Esophagus squamous epithelium (tissue), 5 donors: ENCODE measurements around the gene PADI4. TPM values are rescaled to one million over a fixed set of nuclear protein-coding genes. Genes with fewer than 3 reads are reported as not detected.
"Not testable (repeated sequence)": the region's sequence is repeated elsewhere in the genome, so short reads cannot be mapped to it uniquely, and the experiment has no call there.

Experiments used
- DNase-seq: peaks from one replicate; lab custom pipeline; 2025; lab: John Stamatoyannopoulos, UW
- H3K27ac ChIP-seq, 4 donors: fragments of 200-600 bp; sonication (generic); one replicate each; pipeline ENCODE4 v1.5.1; 2016 to 2019; ENCODE audit warnings: mild to moderate bottlenecking in 1 of 4
- H3K27me3 ChIP-seq, 4 donors: fragments of 200-600 bp; sonication (generic); 1 replicate in 3 of 4; 2 replicates in 1 of 4; pipeline versions ENCODE4 v1.5.1 to v1.6.0; 2017 to 2021; ENCODE audit warnings: antibody characterized with exemption in 1 of 4
- H3K36me3 ChIP-seq, 3 donors: fragments of 200-600 bp; sonication (generic); one replicate each; pipeline ENCODE4 v1.5.1; 2016 to 2019
- H3K4me1 ChIP-seq, 3 donors: fragments of 200-600 bp; sonication (generic); one replicate each; pipeline ENCODE4 v1.5.1; 2017 to 2019
- H3K4me3 ChIP-seq, 4 donors: fragments of 200-600 bp; sonication (generic); 1 replicate in 3 of 4; 2 replicates in 1 of 4; pipeline ENCODE4 v1.5.1; 2016 to 2019; ENCODE audit warnings: mild to moderate bottlenecking in 2 of 4, moderate library complexity in 1 of 4
- H3K9me3 ChIP-seq, 3 donors: fragments of 200-600 bp; sonication (generic); one replicate each; pipeline ENCODE4 v1.5.1; 2016 to 2019
- POLR2A ChIP-seq, 4 donors: fragments of 450-650 bp; IDR thresholded peaks; one replicate each; pipeline ENCODE4 v1.6.1; 2017; ENCODE audit warnings: antibody characterized with exemption in 4 of 4, mild to moderate bottlenecking in 4 of 4, moderate library complexity in 3 of 4
- WGBS, 2 donors: methylation state at CpG; one replicate each; pipeline ENCODE4 v1.1.5; 2018; 5-methylcytosine and 5-hydroxymethylcytosine counted together
- intact Hi-C: fragments of 100-400 bp; cut with DNase I; formaldehyde crosslinking; loops from one replicate; pipeline ENCODE4 v1.15.0; 2022
- total RNA-seq, 4 donors: library from RNA; depleted of rRNA; stranded (reverse); fragments of >200 nt; gene quantifications; one replicate each; pipeline ENCODE4 v1.1.0, GENCODE V29; 2016
- TF ChIP-seq, protein P1 (sequence below), 6 experiments: fragments of 450-650 bp in 4 of 6; fragments of 200-600 bp in 2 of 6; sonication (generic) in 2 of 6; IDR thresholded peaks; one replicate each; pipeline ENCODE4 v1.5.1; 2016 to 2019; ENCODE audit warnings: antibody characterized with exemption in 6 of 6, mild to moderate bottlenecking in 4 of 6, moderate library complexity in 4 of 6
- donor health status: DM: yes; HTN: yes; CAD: no.

Gene PADI4
- total RNA-seq, 4 donors from 2014 or later = not detected

- no peak for TF ChIP-seq POLR2A (IDR thresholded peaks at IDR 0.05)
- TF ChIP-seq, protein P1, sequence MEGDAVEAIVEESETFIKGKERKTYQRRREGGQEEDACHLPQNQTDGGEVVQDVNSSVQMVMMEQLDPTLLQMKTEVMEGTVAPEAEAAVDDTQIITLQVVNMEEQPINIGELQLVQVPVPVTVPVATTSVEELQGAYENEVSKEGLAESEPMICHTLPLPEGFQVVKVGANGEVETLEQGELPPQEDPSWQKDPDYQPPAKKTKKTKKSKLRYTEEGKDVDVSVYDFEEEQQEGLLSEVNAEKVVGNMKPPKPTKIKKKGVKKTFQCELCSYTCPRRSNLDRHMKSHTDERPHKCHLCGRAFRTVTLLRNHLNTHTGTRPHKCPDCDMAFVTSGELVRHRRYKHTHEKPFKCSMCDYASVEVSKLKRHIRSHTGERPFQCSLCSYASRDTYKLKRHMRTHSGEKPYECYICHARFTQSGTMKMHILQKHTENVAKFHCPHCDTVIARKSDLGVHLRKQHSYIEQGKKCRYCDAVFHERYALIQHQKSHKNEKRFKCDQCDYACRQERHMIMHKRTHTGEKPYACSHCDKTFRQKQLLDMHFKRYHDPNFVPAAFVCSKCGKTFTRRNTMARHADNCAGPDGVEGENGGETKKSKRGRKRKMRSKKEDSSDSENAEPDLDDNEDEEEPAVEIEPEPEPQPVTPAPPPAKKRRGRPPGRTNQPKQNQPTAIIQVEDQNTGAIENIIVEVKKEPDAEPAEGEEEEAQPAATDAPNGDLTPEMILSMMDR (IDR thresholded peaks at IDR 0.05) = no peak
- H3K27ac ChIP-seq = no peak overlapping the region
- H3K4me3 ChIP-seq = no peak overlapping the region
- no peaks in the 10 kb centered on the region for H3K36me3 ChIP-seq
- intact Hi-C loops = no loop called here
- DNase-seq = no peak
- WGBS, 2 donors = no CpG with 5 or more reads among the region's 17 CpGs
- H3K9me3 ChIP-seq = peaks cover 0 to 5% (median 0%) of the 10 kb centered on the region in 3 donors
- no peaks in the 10 kb centered on the region for H3K4me1 ChIP-seq
- H3K27me3 ChIP-seq = peaks cover 0 to 34% (median 0%) of the 10 kb centered on the region in 4 donors
Measured at GRCh38 chr1:17342014-17342441, 34.0 kb downstream of the PADI4 start.

DNA sequence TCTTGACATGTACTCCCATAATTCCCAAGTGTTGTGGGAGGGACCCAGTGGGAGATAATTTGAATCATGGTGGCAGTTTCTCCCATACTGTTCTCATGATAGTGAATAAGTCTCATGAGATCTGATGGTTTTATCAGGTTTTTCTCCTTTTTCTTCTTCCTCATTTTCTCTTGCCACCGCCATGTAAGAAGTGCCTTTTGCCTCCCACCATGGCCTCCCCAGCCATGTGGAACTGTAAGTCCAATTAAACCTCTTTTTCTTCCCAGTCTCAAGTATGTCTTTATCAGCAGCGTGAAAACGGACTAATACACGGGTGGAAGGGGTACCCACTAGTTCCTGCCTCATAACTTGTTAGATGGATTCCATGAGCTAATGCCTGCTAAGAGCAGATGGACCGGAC, 37.5 kb downstream of the PADI4 start:
- WGBS, 2 donors = 87 to 89% methylated on average over 5 of the region's 5 CpGs
- intact Hi-C loops, DNase-seq, H3K9me3 ChIP-seq, H3K4me3 ChIP-seq, H3K27ac ChIP-seq, H3K4me1 ChIP-seq, H3K36me3 ChIP-seq: not testable (repeated sequence)
- H3K27me3 ChIP-seq = peaks cover 0 to 49% (median 0%) of the 10 kb centered on the region in 4 donors

DNA sequence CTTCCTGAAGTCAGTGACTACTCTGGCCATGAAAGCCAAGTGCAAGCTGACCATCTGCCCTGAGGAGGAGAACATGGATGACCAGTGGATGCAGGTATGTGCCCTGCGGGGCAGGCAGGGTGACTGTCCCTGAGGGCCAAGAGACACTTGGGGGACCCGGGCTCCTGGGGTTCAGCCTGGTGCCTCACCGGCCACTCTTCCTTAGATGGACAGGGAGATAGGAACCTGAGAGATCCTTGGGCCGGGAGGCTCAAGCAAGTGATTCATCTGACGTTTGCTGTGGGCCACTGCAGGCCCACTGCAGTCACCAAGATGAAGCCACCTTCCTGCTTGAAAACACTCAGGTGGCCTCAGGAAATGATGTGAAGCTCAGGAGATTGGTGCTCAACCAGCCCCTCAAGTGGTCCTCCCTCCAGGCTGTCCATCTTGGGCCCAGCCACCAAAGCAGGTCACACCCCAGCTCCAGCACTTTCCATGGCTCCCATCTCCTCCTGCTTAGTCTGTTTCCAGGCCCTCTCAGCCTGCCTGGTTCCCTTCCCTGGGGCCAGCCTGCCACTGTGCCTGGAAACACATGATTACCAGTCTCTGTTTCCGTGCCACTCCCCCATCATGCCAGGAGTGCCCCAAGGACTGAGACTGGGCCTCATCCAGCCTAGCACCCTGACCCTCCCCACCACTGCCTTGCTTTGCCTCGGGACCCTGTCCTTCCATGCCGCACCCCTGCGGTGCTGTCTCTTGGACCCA, 38.2 kb downstream of the PADI4 start:
- 93% methylated on average over 4 to 6 of the region's 9 CpGs for WGBS, 2 donors
- DNase-seq = no peak
- H3K27ac ChIP-seq = no peak overlapping the region
- H3K9me3 ChIP-seq = peaks cover 0 to 5% (median 0%) of the 10 kb centered on the region in 3 donors
- H3K4me3 ChIP-seq = no peak overlapping the region
- no peaks in the 10 kb centered on the region for H3K36me3 ChIP-seq
- intact Hi-C loops = no loop called here
- peaks cover 0 to 45% (median 0%) of the 10 kb centered on the region in 4 donors for H3K27me3 ChIP-seq
- TF ChIP-seq, protein P1 (IDR thresholded peaks at IDR 0.05) = no peak
- TF ChIP-seq POLR2A (IDR thresholded peaks at IDR 0.05) = no peak
- H3K4me1 ChIP-seq = peaks cover 0 to 8% (median 0%) of the 10 kb centered on the region in 3 donors

DNA sequence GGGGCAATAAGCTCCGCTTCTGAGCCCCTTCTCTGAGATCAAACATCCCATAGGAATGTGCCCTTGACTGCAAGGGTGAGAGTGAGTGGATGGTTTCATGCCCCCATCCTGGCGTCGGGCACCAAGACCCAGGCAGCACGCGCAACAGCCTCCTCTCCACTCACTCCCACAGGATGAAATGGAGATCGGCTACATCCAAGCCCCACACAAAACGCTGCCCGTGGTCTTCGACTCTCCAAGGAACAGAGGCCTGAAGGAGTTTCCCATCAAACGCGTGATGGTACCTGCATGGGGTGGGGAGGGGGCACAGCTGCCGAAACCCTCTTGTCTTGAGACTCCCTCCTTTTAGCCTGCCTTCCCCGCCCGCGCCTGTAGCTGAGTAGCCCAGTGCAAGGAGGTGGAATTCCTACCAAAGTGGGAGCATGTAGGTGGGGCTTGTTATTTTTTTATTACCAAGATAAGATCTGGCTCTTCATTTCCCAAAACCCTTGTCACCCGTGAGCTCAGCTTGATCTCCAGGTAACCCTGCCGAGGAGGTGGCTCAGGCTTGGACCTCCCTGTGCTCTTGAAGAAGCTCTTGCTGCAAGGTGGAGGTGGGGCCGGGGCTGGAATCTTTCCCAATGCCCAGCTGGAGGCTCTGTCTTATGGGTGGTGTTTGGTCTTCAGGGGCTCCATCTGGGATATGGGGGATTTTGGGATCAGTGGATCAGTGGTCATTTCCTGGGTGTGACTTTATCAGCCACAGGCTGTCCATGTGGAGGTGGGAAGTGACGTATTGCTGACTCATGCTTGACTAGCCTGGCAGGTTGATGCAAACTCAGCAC, 40.0 kb downstream of the PADI4 start:
- no peaks in the 10 kb centered on the region for H3K36me3 ChIP-seq
- H3K4me3 ChIP-seq = no peak overlapping the region
- WGBS, 2 donors = 50 to 56% methylated on average over 10 to 13 of the region's 19 CpGs
- no peak for DNase-seq
- H3K27ac ChIP-seq = no peak overlapping the region
- intact Hi-C loops = no loop called here
- peaks cover 0 to 46% (median 0%) of the 10 kb centered on the region in 4 donors for H3K27me3 ChIP-seq
- TF ChIP-seq POLR2A (IDR thresholded peaks at IDR 0.05) = no peak
- TF ChIP-seq, protein P1 (IDR thresholded peaks at IDR 0.05) = no peak
- peaks cover 0 to 5% (median 0%) of the 10 kb centered on the region in 3 donors for H3K9me3 ChIP-seq
- peaks cover 0 to 8% (median 0%) of the 10 kb centered on the region in 3 donors for H3K4me1 ChIP-seq

GRCh38 chr1:17348593-17349234, 40.7 kb downstream of the PADI4 start:
- no peak for DNase-seq
- intact Hi-C loops = no loop called here

More at GRCh38 chr1:17348593-17349234, 40.7 kb downstream of the PADI4 start:
- H3K4me1 ChIP-seq = peaks cover 0 to 8% (median 0%) of the 10 kb centered on the region in 3 donors
- H3K36me3 ChIP-seq = no peaks in the 10 kb centered on the region
- peaks cover 0 to 53% (median 0%) of the 10 kb centered on the region in 4 donors for H3K27me3 ChIP-seq
- H3K27ac ChIP-seq = no peak overlapping the region
- WGBS, 2 donors = 67 to 72% methylated on average over 8 to 11 of the region's 14 CpGs
- H3K4me3 ChIP-seq = no peak overlapping the region
- peaks cover 0 to 5% (median 0%) of the 10 kb centered on the region in 3 donors for H3K9me3 ChIP-seq
- TF ChIP-seq, protein P1 (IDR thresholded peaks at IDR 0.05) = no peak
- no peak for TF ChIP-seq POLR2A (IDR thresholded peaks at IDR 0.05)
